ENCODE results near the gene SPATA33. TPM values are rescaled to one million over a fixed set of nuclear protein-coding genes. Genes with fewer than 3 reads are reported as not detected.
A peak's percentile ranks its signal among the peaks of the same experiment; 100 is the strongest.

The SPATA33 gene
- total RNA-seq, 1 experiment from 2014 or later: 4.0 TPM

DNA sequence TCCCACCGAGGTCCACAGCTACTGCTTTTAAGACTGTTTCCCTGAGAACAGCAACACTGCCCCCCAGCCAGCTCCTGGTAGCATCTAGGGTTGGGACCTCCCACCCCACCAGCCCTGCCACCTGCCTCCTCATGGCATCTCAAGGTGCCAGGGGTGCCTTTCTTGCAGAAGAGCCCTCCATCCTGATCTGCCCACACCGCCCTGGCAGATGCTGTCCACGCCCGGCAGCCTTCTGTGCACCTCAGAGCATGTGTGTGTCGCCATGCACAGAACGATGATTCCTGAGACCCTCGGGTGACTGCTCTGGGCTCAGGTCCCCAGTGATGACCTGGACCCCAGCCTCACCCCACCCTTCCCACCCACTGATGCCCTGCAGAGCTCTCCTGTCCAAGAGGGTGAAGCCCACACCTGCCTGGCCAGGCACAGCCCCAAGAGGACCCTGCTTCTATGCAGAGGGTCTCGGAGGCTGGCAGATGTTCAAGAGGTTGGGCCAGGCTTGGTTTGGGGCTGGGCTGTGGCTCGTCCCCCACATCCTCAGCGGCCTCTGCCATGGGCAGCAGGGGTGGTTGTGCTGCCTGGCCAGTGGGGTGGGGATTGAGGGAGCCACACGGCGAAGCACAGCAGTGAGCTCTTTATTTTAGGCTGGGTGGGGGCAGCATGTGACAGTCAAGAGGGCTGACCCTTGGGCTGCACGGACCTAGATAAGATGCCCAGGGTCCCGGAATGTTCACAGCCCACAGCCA, 49.1 kb downstream of the SPATA33 start:
- no peak for DNase-seq (ENCODE audit: extremely low read depth, low read depth)

DNA sequence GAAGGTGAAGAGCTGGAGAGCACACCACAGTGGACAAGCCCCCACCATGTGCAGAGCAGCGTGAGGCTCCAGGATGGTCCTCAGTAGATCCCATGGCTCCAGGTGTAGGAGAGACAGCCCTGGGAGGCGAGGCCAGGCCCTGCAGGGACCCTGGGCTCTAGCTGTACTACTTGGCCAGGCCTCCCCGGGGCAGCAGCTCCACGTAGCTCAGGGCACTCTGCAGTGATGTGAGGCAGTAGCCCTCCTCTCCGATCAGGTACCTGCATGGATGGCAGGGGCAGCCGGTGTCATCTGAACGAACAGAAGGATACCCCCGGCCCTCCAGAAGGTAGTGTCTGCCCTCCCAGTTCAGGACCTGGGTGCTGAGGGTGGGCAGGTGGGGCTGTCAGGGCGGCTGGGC, 50.1 kb downstream of the SPATA33 start:
- no peak for DNase-seq (ENCODE audit: extremely low read depth, low read depth)

DNA sequence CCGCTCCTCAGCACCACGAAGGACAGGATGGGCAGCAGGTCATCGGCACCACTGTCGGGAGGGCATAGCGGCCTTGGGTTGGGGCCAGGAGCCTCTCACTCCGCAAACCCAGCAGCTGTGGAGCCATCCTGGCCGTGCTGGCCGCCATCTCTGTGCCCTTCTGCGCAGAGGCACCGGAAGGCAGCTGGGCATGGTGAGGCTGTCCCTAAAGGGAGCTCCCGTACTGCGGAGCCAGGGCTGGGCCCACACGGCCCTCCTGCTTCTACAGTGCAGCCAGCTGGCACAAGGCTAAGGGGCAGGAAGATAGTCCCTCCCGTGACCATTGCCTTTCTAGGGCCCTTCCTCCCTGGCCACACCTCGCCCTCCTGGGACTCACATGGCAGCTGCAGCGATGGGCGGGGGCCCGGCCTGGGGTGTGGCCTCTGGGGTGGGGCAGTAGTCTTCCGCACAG, 50.9 kb downstream of the SPATA33 start:
- no peak for DNase-seq (ENCODE audit: extremely low read depth, low read depth)

- DNase-seq (ENCODE audit: extremely low read depth, low read depth): no peak
These were observed 51.5 kb downstream of the SPATA33 start for GRCh38 chr16:89709166-89709565.

GRCh38 chr16:89709716-89710432, 52.2 kb downstream of the SPATA33 start:
- no peak for DNase-seq (ENCODE audit: extremely low read depth, low read depth)

DNA sequence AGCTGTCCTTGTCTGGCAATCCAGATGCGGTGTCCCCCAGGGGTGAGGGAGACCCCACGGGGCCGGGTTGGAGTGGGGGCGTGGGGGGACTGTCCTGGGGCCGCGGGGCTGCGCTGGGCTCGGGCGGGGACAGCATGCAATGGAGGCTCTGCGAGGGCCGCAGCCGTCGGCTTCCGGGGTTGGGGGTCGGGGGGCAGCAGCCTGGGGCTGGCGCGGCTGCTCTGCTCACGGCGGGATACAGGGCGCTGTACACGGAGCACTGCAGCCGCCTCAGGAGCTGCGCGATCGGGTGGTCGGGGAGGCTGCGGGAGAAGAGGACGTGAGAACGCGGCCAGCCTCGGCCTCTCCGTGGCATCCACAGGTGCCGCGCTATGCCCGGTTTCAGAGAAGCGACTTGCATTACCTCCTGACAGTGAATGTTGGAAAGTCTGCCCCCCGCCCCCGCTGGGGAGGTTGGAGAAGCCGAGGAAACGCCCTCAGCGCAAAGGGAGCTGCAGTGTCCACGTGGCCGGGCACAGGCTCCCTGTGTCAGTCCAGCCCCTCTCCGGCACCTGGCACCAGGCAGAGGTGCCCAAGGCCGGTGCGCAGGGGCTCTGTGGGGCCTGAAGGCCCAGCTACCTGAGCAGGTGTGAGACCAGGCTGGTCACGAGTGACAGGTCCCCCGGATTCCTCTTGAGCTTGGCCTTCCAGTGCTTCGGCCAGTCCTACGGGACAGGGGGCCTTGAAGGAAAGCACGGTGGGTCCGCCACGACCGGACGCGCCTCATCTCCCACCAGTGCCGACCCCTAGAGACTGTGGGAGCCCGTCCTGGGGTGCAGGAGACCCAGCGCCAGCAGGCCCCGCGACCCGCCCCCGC, 53.3 kb downstream of the SPATA33 start:
- DNase-seq (ENCODE audit: extremely low read depth, low read depth): no peak

GRCh38 chr16:89711601-89712273, 54.1 kb downstream of the SPATA33 start:
- DNase-seq (ENCODE audit: extremely low read depth, low read depth): peak; percentile 64

DNA sequence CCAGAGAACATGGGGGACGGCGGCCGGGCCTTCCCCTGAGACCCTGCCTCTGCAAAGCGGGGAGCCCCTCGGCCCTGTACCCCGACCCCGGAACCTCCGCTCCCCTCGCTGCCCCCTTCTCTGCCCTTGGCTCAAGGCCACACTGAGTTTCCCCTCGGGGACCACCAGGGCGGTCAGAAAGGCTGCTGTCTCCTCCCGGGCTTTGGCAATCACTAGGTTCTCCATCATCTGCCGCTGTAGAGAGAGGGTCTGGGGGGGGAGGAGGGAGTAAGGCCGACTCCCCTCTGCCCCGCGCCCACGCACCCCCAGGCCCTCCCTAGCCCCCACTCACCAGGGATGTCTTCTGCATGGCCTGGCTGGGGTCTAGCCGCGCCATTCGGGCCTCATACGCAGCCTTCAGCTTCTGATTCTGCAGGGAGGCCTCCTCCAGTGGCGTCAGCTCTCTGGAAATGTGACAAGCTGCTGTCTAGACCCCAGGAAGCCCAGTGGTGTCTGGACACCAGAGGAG, 54.7 kb downstream of the SPATA33 start:
- DNase-seq (ENCODE audit: extremely low read depth, low read depth): no peak

- no peak for DNase-seq (ENCODE audit: extremely low read depth, low read depth)
These were observed 58.9 kb downstream of the SPATA33 start for GRCh38 chr16:89716493-89716892.

- DNase-seq (ENCODE audit: extremely low read depth, low read depth): no peak
These were observed 59.5 kb downstream of the SPATA33 start for GRCh38 chr16:89716916-89717687.

DNA sequence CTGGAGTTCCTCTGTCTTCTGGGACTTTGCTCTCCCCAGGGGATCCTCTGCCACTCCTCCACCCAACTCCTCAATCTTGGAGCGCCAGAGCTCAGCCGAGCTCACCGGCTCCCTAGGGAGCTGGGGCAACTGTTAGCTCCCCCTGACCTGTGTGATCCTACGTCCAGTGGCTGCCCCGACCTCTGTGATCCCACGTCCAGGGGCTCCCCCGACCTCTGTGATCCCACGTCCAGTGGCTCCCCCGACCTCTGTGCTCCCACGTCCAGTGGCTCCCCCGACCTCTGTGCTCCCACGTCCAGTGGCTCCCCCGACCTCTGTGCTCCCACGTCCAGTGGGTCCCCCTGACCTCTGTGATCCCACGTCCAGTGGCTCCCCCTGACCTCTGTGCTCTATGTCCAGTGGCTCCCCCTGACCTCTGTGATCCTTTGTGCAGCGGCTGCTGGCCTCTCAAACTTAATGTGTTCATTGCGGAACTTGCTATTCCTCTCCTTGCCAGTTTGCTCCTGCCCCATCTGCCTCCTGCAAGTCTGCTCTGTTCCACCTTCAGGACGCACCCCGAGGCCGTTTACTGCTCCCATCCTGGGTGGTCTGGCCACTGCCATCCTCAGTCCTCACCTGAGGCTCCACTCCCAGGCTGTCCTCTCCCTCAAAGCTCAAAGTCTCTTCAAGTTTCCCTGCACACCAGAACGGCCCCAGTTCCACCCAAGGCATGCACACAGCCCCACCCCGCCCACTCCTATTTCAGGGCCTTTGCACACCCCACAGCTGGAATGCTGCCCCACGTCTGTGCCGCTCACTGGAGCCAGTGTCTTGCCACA, 60.3 kb downstream of the SPATA33 start:
- no peak for DNase-seq (ENCODE audit: extremely low read depth, low read depth)

Other genes starting within 250 kb of the SPATA33 start
- gene ANKRD11, start 167.3 kb upstream of the SPATA33 start, total RNA-seq (2014; rRNA removed; shearing (Covaris generic)): 49.2 and 56.1 TPM in 2 replicates
- gene SPG7, start 149.4 kb upstream of the SPATA33 start, total RNA-seq (2014; rRNA removed; shearing (Covaris generic)): 68.3 and 94.2 TPM in 2 replicates
- gene RPL13, start 97.2 kb upstream of the SPATA33 start, total RNA-seq (2014; rRNA removed; shearing (Covaris generic)): 6,150 and 6,947 TPM in 2 replicates
- 38.5 and 43.1 TPM in 2 replicates for gene CPNE7, start 82.1 kb upstream of the SPATA33 start, total RNA-seq (2014; rRNA removed; shearing (Covaris generic))
- gene DPEP1, start 44.2 kb upstream of the SPATA33 start, total RNA-seq (2014; rRNA removed; shearing (Covaris generic)): 0.17 TPM in 1 of 2 replicates, not detected in the other
- gene CHMP1A, start 128 bp upstream of the SPATA33 start, total RNA-seq (2014; rRNA removed; shearing (Covaris generic)): 47.8 and 51.3 TPM in 2 replicates
- 30.2 and 42.3 TPM in 2 replicates for gene CDK10, start 28.9 kb downstream of the SPATA33 start, total RNA-seq (2014; rRNA removed; shearing (Covaris generic))
- 14.4 and 14.9 TPM in 2 replicates for gene SPATA2L, start 43.9 kb downstream of the SPATA33 start, total RNA-seq (2014; rRNA removed; shearing (Covaris generic))
- 5.7 and 6.3 TPM in 2 replicates for gene VPS9D1, start 63.1 kb downstream of the SPATA33 start, total RNA-seq (2014; rRNA removed; shearing (Covaris generic))
- 15.5 and 18.0 TPM in 2 replicates for gene ZNF276, start 63.7 kb downstream of the SPATA33 start, total RNA-seq (2014; rRNA removed; shearing (Covaris generic))
- gene FANCA, start 158.8 kb downstream of the SPATA33 start, total RNA-seq (2014; rRNA removed; shearing (Covaris generic)): 22.6 and 32.5 TPM in 2 replicates
- gene SPIRE2, start 170.6 kb downstream of the SPATA33 start, total RNA-seq (2014; rRNA removed; shearing (Covaris generic)): 29.1 and 34.1 TPM in 2 replicates
- gene TCF25, start 215.8 kb downstream of the SPATA33 start, total RNA-seq (2014; rRNA removed; shearing (Covaris generic)): 70.3 and 71.4 TPM in 2 replicates

All from NCI-H460 (cell line).